NB4 (cell line): ENCODE results near the gene KRT77.
A peak's percentile ranks its signal among the peaks of the same experiment; 100 is the strongest.

ENCODE experiments used
- CTCF ChIP-seq: IDR thresholded peaks from one replicate; pipeline ENCODE4 v1.5.1; 2012; ENCODE audit warnings: low read depth, low read length
- MAX ChIP-seq: IDR thresholded peaks from 2 replicates; pipeline ENCODE4 v1.6.1; 2011; ENCODE audit warnings: low read depth, low read length
- MYC ChIP-seq: IDR thresholded peaks from 2 replicates; pipeline ENCODE4 v1.6.1; 2011; ENCODE audit warnings: low read depth, low read length
- POLR2A ChIP-seq: IDR thresholded peaks from 2 replicates; pipeline ENCODE4 v1.6.1; 2011; ENCODE audit warnings: mild to moderate bottlenecking; ENCODE audit not compliant: insufficient read length; ENCODE audit errors: extremely low read depth

GRCh38 chr12:52692254-52692653 lies 11.1 kb downstream of the KRT77 start:
- TF ChIP-seq CTCF (peak; percentile 41), MAX (no peak), POLR2A (no peak), MYC (no peak)
